Pons (tissue), 1 donor: Measurements from ENCODE around the gene SUMO2.
A peak's percentile ranks its signal among the peaks of the same experiment; 100 is the strongest.
"Not testable (repeated sequence)": the region's sequence is repeated elsewhere in the genome, so short reads cannot be mapped to it uniquely, and the experiment has no call there.

Experiments
- DNase-seq: peaks from one replicate; pipeline ENCODE4 v3.0.0-alpha.2; 2016; ENCODE audit warnings: low spot score

SUMO2 gene

DNA sequence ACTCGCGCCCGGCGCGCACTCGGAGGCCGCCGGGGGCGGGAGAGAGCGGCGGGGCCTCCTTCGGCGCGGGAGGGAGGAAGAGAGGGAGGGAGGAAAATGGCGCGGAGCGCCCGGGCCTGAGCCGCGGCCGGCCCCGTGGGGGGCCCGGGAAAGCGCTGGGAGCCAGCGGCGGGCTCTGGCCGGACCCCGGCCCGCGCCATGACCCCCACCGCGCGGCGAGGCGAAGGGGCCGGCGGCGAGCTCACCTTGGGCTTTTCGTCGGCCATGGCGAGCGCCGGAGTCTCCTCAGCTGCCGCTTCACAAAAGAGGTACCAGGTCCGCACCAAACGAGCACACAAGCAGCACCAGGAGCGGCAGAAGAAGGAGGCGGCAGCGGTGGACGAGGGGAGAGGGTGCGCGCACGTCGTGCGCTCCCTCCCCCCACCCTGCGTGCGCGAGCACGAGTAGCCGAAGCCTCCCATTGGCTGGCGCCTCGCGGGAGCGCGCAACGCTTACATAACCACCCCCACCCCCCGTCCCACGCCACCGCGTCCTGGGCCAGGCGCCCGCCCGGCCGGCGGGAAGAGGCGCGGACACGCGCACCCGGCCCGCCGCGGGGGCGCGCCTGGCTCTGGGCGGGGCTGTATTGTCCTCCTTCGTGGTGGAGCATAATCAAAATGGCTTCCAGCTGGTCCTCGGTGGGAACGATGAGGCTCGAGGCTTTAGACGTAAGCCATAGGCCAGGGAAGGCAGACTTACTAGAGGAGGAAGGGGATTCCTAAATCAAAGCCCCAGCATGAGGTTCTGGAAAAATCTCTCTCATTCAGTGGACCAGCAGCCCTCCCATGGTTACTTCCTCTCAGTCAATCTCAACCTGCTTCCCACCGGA, at the start of gene SUMO2:
SUMO2 (minus strand) TSS at position 391 of the 868 bp plus-strand sequence; CDS start at position 266, 125 bp downstream.
- DNase-seq, result peak; percentile 86

- no peak for DNase-seq
These were observed 49.1 kb upstream of the SUMO2 start for GRCh38 chr17:75231741-75232464.

DNA sequence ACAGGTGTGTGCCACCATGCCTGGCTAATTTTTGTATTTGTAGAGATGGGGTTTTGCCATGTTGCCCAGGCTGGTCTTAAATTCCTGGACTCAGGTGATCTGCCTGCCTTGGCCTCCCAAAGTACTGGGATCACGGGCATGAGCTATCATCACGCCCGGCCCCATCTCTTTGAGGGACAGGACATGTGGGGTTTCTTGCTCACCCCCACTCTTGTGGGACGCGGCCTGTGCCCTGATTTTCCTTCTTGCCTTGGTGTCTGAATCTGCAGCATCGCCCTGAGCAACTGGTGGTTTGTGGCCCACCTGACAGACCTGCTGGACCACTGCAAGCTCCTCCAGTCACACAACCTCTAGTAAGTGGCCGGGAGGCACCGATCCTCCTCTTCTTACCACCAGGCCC, 48.3 kb upstream of the SUMO2 start:
- DNase-seq, result no peak

GRCh38 chr17:75228847-75229246, 46.1 kb upstream of the SUMO2 start:
- no peak for DNase-seq

DNA sequence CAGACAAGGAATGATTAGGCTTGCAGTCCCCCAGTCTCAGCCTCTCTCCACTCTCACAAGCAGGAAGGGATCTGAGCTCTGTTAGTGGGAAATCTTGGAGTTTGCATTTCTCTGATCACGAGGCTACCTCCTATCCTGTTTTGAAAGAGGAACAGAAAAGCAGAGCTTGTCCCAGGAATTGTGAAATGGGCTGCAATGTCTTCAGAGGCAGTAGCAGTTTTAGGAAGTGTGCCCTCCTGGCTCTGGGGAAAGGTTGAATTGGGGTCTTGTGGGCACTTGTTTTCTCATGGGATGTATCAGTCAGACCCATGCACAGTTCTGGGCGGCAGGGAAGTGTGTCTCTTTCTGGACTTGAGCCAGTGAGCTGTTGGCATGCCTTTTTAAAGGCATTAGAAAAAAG, 45.5 kb upstream of the SUMO2 start:
- DNase-seq, result peak; percentile 77

DNA sequence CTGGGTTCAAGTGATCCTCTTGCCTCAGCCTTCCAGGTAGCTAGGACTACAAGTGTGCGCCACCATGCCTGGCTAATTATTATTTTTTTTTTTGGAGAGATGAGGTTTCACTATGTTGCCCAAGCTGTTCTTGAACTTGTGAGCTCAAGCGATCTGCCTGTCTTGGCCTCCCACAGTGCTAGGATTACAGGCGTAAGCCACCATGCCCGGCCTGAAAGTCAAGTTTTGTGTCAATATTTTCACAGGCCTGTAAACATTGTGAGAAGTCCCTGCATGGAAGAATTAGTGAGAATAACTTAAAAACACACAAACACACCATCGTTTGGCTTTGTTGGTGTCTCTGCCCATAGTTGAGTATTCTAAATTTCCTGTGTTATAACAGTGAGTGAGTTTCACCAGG, 45.0 kb upstream of the SUMO2 start:
- no peak for DNase-seq

DNA sequence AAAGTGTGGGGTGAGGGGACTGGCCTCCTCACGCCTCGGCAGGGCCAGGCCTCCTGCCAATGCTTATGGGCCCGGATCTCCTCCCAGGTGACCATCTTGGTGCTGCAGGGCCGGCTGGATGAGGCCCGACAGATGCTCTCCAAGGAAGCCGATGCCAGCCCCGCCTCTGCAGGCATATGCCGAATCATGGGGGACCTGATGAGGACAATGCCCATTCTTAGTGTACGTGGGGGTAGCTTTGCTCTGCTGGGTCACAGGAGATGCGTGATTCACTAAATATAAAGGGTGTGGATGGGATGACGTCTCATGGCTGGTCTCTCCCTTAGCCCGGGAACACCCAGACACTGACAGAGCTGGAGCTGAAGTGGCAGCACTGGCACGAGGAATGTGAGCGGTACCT, 42.3 kb upstream of the SUMO2 start:
- no peak for DNase-seq

GRCh38 chr17:75219815-75220214, 37.1 kb upstream of the SUMO2 start:
- no peak for DNase-seq

- DNase-seq, result no peak
These were observed 35.4 kb upstream of the SUMO2 start for GRCh38 chr17:75218131-75218530.

DNA sequence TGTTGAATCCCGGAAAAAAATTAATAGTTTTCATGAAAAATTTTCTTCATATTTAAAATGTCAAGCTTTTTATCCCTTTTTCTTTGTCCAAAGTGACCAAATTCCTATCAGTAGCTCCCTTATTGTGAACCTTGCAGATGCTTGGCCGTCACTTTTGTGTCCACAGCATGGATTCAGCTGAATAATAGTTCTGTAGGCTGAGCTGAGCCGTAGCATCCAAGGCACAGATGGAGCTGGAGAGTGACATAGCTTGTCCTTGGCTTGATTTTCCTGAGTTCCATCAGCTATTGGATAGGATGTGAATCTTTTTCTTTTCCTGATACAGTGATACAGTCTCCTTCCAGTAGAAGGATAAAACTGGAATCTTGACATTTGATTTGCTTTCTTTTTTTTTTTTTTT, 26.3 kb upstream of the SUMO2 start:
- DNase-seq, result peak; percentile 18

GRCh38 chr17:75208161-75208560, 25.4 kb upstream of the SUMO2 start:
- DNase-seq, result no peak

GRCh38 chr17:75207760-75208159, 25.0 kb upstream of the SUMO2 start:
- no peak for DNase-seq

DNA sequence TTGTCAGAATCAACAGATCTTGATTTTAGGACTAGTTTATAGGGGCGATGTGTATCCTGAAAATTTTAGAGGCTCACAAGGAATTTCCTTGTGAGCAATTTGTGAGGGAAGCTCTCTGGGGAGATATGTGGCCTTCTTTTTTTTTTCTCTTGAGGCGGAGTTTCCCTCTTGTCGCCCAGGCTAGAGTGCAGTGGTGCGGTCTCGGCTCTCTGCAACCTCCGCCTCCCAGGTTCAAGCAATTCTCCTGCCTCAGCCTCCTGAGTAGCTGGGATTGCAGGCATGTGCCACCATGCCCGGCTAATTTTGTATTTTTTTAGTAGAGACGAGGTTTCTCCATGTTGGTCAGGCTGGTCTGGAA, 24.3 kb upstream of the SUMO2 start:
- not testable (repeated sequence) for DNase-seq

GRCh38 chr17:75205793-75206163, 23.0 kb upstream of the SUMO2 start:
- DNase-seq, result no peak

- peak; percentile 80 for DNase-seq
These were observed 22.5 kb upstream of the SUMO2 start, which contains the start of gene NUP85 for GRCh38 chr17:75205037-75205792. TSS of gene NUP85 (plus strand) at chr17:75205679. CDS start at chr17:75205762, 83 bp downstream.

- no peak for DNase-seq
These were observed 17.3 kb upstream of the SUMO2 start for GRCh38 chr17:75199886-75200618.

GRCh38 chr17:75194879-75195278, 12.1 kb upstream of the SUMO2 start:
- DNase-seq, result no peak

DNA sequence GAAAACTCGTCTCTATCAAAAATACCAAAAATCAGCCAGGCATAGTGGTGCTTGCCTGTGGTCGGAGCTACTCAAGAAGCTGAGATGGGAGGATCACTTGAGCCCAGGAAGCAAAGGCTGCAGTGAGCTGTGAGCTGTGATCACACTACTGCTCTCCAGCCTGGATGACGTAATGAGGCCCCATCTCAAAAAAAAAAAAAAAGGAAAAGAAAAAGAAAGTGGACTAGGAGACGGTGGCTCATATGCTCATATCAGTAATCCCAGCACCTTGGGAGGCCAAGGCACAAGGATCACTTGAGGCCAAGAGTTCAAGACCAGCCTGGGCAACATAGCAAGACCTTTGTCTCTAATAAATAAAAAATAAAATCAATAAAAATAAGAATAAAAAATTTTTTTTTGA, 8.8 kb upstream of the SUMO2 start:
- DNase-seq, result no peak

DNA sequence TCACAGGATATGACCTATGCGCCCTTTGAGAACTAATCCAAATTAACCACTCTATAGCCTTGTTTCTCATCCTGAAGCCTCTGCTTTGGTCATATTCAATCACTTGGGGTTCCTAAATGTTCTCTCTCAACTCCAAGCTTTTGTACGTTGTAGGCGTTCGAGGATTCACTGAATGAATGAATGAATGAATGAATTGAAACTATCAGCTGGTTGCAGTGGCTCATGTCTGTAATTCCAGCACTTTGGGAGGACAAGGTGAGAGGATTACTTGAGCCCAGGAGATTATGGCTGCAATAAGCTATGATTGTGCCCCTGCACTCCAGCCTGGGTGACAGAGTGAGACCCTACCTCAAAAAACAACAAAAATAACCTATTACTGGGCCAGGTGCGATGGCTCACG, 5.9 kb upstream of the SUMO2 start:
- DNase-seq, result no peak

GRCh38 chr17:75183999-75184884, 1.5 kb upstream of the SUMO2 start:
- DNase-seq, result no peak

- DNase-seq, result no peak
These were observed 515 bp downstream of the SUMO2 start for GRCh38 chr17:75182319-75182568.
